Left ventricle myocardium inferior (tissue), 1 donor: ENCODE data around the gene KCNK7. TPM values are rescaled to one million over a fixed set of nuclear protein-coding genes. Genes with fewer than 3 reads are reported as not detected.

Experiments used
- DNase-seq: peaks from one replicate; pipeline ENCODE4 v3.0.0-alpha.2; 2020
- H3K27ac ChIP-seq: fragments of 200-600 bp; replicated peaks from 2 replicates; pipeline ENCODE4 v1.8.0; 2021
- H3K27me3 ChIP-seq: fragments of 200-600 bp; 2 replicates; pipeline ENCODE4 v1.8.0; 2021; ENCODE audit warnings: low read depth
- H3K36me3 ChIP-seq: fragments of 200-600 bp; 2 replicates; pipeline ENCODE4 v1.8.0; 2021
- H3K4me1 ChIP-seq: fragments of 200-600 bp; 2 replicates; pipeline ENCODE4 v1.8.0; 2021
- H3K4me3 ChIP-seq: fragments of 200-600 bp; 2 replicates; pipeline ENCODE4 v1.8.0; 2021; ENCODE audit warnings: mild to moderate bottlenecking, moderate library complexity
- H3K9me3 ChIP-seq: fragments of 200-600 bp; replicated peaks from 2 replicates; pipeline ENCODE4 v1.8.0; 2021
- CTCF ChIP-seq: fragments of 200-600 bp; IDR thresholded peaks from 2 replicates; pipeline ENCODE4 v1.8.0; 2021; ENCODE audit warnings: antibody characterized with exemption, mild to moderate bottlenecking, borderline replicate concordance
- intact Hi-C: fragments of 100-400 bp; cut with micrococcal nuclease; formaldehyde crosslinking; loops from one replicate; pipeline ENCODE4 v1.11.0; 2022
- total RNA-seq: library from RNA; stranded (reverse); fragmentation: NEBNext Ultra II Directional; extraction: Animal tissue kit (Norgen Biotek cat#: 25700); gene quantifications from one replicate; pipeline ENCODE4 v1.2.1, GENCODE V29; 2021
- donor health status: DM: no; HTN: yes; CAD: no; lungs with severe emphysema.

KCNK7 gene
- total RNA-seq, 1 donor from 2014 or later = 0.85 TPM

DNA sequence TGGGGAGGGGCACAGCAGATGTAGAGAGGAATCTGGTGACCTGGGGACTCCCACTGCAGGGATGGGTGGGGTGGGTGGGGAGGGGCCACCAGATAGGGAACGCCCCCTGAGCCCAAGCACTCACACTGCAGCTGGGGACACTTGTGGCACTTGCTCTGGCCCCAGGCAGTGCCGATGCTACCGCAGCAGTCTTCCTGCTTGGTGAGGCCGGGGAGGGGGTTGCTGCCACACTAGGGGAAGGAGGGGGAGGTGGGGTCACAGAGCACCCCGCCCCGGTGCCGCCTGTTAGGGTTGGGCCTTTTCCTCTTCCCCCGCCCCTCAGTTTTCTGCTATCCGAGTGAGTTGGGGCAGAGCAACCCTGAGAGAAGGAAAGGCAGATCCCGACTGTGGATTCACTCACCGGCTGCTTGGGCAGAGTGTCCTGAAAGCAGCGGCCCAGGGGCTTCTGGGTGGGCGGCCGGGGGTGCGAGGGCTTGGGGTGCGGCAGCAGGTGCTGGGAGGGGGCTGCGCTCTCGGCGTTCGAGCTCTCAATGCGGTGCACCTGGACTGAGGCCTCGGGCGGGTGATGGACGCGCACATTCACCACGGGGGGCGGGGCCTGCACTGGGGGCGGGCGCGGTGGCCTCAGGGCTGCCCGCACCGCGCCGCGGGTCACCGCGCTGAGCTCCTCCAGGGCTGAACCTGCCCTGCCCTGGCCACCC is 42.1 kb downstream of the KCNK7 start:
- DNase-seq = no peak
- peaks cover 62% of the 10 kb centered on the region for H3K4me1 ChIP-seq

DNA sequence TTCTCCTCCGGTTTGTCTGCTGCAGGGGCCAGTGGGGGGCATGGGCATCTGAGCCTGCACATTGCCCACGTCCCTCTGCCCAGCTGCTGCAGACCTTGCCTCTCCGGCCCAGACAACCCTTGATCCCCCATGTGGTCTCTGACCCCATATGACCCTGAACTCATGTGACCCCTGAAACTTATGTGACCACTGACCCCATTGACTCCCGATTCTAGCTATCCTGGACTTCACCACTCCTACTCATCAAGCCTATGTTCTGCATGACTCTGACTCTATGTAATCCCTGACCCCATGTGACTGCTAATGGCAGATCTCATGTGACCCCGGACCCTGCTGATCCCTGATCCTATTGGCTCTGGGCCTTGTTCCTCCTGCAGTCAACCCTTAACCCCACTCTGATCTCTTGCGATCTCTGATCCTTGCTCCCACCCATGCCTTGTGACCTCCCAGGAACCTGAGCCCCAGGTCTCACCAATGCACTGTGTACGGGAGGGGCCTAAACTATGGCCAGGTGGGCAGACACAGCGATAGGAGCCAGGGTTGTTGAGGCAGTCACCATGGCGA is 43.1 kb downstream of the KCNK7 start:
- peaks cover 57% of the 10 kb centered on the region for H3K36me3 ChIP-seq
- TF ChIP-seq CTCF = no peak
- H3K4me3 ChIP-seq = no peak overlapping the region
- no peak overlapping the region for H3K27ac ChIP-seq
- H3K27me3 ChIP-seq = no peaks in the 10 kb centered on the region
- DNase-seq = no peak
- intact Hi-C loops = no loop called here
- H3K4me1 ChIP-seq = peaks cover 57% of the 10 kb centered on the region
- H3K9me3 ChIP-seq = no peaks in the 10 kb centered on the region

More for the DNA sequence above, 42.1 kb downstream of the KCNK7 start:
- no peaks in the 10 kb centered on the region for H3K27me3 ChIP-seq
- H3K36me3 ChIP-seq = peaks cover 48% of the 10 kb centered on the region
- no peak overlapping the region for H3K4me3 ChIP-seq
- no peak overlapping the region for H3K27ac ChIP-seq
- intact Hi-C loops = no loop called here
- no peaks in the 10 kb centered on the region for H3K9me3 ChIP-seq
- TF ChIP-seq CTCF = no peak

- DNase-seq = peak; percentile 45
- Histone ChIP-seq H3K27ac (no peak overlapping the region), H3K27me3 (no peaks in the 10 kb centered on the region), H3K4me3 (no peak overlapping the region), H3K36me3 (peaks cover 63% of the 10 kb centered on the region), H3K9me3 (no peaks in the 10 kb centered on the region), H3K4me1 (peaks cover 50% of the 10 kb centered on the region)
- intact Hi-C loops = no loop called here
- peak; percentile 48 for TF ChIP-seq CTCF
Observed at GRCh38 chr11:65551572-65552387, 43.8 kb downstream of the KCNK7 start.

DNA sequence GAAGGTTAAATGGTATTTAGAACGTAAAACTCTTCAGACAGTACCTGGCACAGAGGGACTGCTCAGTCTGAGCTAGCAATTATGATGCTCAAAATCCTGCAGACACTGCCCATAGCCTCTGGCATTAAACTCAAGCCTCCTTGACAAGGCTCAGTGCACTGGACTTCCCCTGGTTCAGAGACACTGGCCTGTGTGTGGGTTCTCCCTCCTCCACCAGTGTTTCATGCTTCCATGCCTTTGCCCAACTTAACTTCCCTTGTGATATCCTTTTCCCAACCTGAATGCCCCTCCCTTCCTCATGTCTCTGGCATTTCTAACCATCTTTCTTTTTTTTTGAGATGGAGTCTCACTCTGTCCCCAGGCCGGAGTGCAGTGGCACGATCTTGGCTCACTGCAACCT is 46.5 kb downstream of the KCNK7 start:
- Histone ChIP-seq H3K9me3 (no peaks in the 10 kb centered on the region), H3K4me3 (no peak overlapping the region), H3K4me1 (peaks cover 23% of the 10 kb centered on the region), H3K27me3 (no peaks in the 10 kb centered on the region), H3K27ac (no peak overlapping the region), H3K36me3 (peaks cover 68% of the 10 kb centered on the region)
- no peak for TF ChIP-seq CTCF
- no peak for DNase-seq
- intact Hi-C loops = no loop called here

DNA sequence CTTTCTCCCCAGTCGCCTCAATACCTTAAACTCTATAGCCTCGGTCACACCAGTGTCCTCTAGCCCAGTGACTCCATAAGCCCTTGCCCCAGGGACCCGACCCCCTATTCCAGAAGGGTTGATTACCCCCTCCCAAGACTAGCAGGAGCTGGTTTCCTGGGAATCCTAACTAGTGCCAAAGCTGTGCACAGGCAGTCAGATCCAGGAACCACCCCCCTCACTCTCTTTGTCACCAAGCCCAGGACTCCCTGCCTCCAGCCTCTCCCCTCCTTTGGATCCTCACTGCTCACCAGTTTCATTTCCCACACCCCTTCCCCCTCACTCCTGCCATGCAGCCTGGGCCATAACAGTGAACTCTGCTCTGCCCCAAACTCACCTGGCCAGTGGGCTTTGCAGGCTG is 47.2 kb downstream of the KCNK7 start:
- H3K4me1 ChIP-seq = peaks cover 16% of the 10 kb centered on the region
- intact Hi-C loops = no loop called here
- no peak overlapping the region for H3K27ac ChIP-seq
- TF ChIP-seq CTCF = no peak
- H3K9me3 ChIP-seq = no peaks in the 10 kb centered on the region
- no peak for DNase-seq
- peaks cover 63% of the 10 kb centered on the region for H3K36me3 ChIP-seq
- no peaks in the 10 kb centered on the region for H3K27me3 ChIP-seq
- H3K4me3 ChIP-seq = no peak overlapping the region
